IPS-18a (cell line): ENCODE measurements around the gene ABCA5.

Experiments
- H3K27ac ChIP-seq: one replicate; pipeline ENCODE4 v1.5.1; 2013; ENCODE audit warnings: low read length
- H3K27me3 ChIP-seq: one replicate; pipeline ENCODE4 v1.6.1; 2013; ENCODE audit warnings: mild to moderate bottlenecking, low read length; ENCODE audit not compliant: control insufficient read depth, insufficient read depth
- H3K36me3 ChIP-seq: one replicate; pipeline ENCODE4 v1.6.1; 2013; ENCODE audit warnings: low read depth, low read length; ENCODE audit not compliant: control insufficient read depth
- H3K4me1 ChIP-seq: one replicate; pipeline ENCODE4 v1.6.1; 2013; ENCODE audit warnings: low read depth, low read length; ENCODE audit not compliant: control insufficient read depth
- H3K4me3 ChIP-seq: one replicate; pipeline ENCODE4 v1.5.1; 2013; ENCODE audit warnings: low read length
- H3K9ac ChIP-seq: one replicate; pipeline ENCODE4 v1.6.1; 2013; ENCODE audit warnings: mild to moderate bottlenecking, low read length, moderate library complexity
- H3K9me3 ChIP-seq: one replicate; pipeline ENCODE4 v1.6.1; 2013; ENCODE audit warnings: low read depth, low read length; ENCODE audit not compliant: control insufficient read depth

ABCA5 gene

GRCh38 chr17:69327060-69327831 is at the start of gene ABCA5:
ABCA5 (minus strand) TSS chr17:69327133; CDS start chr17:69314415, 12,718 bp downstream.
- Histone ChIP-seq H3K9me3 (no peaks in the 10 kb centered on the region), H3K36me3 (no peaks in the 10 kb centered on the region), H3K9ac (peak within 1 kb of the TSS; percentile 56), H3K4me1 (peaks cover 15% of the 10 kb centered on the region), H3K27ac (no peak within 1 kb of the TSS), H3K27me3 (peaks cover 30% of the 10 kb centered on the region), H3K4me3 (peak within 1 kb of the TSS; percentile 79)

- H3K27ac ChIP-seq, result no peak overlapping the region
- no peaks in the 10 kb centered on the region for H3K4me1 ChIP-seq
- no peaks in the 10 kb centered on the region for H3K9me3 ChIP-seq
- H3K4me3 ChIP-seq, result no peak overlapping the region
- no peaks in the 10 kb centered on the region for H3K36me3 ChIP-seq
- H3K9ac ChIP-seq, result no peak overlapping the region
- H3K27me3 ChIP-seq, result no peaks in the 10 kb centered on the region
Measured at GRCh38 chr17:69375229-69375628, 48.3 kb upstream of the ABCA5 start.

DNA sequence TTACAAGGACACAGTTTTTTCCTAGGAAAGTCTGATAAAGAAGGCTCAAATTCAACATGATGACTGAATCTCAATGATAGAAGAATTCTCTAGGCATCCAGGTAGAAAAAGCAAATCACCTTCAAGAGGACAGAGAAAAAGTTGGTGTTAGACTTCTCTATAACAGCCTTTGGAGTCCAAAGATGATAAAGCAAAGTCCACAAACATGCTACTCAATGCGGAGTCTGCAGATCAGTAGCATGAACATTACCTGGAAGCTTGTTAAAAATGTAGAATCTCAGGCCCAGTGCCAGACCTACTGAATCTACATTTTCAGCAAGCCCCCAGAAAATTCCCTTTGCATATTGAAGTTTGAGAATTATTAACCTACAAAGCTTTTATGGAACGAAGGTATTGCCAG is 46.1 kb upstream of the ABCA5 start:
- Histone ChIP-seq H3K27ac (no peak overlapping the region), H3K9ac (no peak overlapping the region), H3K27me3 (no peaks in the 10 kb centered on the region), H3K9me3 (no peaks in the 10 kb centered on the region), H3K4me1 (no peaks in the 10 kb centered on the region), H3K4me3 (no peak overlapping the region), H3K36me3 (no peaks in the 10 kb centered on the region)

DNA sequence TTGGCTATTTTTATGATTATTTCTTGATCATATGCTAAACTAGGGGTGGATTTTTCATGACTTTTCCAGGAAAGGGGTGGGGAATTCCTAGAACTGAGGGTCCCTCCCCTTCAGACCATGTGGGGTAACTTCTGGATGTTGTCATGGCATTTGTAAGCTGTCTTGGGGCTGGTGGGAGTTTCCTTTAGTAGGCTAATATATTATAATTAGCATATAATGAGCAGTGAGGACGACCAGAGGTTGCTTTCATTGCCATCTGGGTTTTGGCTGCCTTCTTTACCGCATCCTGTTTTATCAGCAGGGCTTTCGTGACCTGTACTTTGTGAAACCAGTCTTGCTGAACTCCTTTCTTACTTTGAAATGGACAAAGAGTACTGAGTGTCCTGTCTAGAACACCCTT is 40.4 kb upstream of the ABCA5 start:
- H3K27ac ChIP-seq, result no peak overlapping the region
- H3K9me3 ChIP-seq, result no peaks in the 10 kb centered on the region
- H3K4me1 ChIP-seq, result no peaks in the 10 kb centered on the region
- H3K27me3 ChIP-seq, result no peaks in the 10 kb centered on the region
- H3K4me3 ChIP-seq, result no peak overlapping the region
- no peaks in the 10 kb centered on the region for H3K36me3 ChIP-seq
- H3K9ac ChIP-seq, result no peak overlapping the region

DNA sequence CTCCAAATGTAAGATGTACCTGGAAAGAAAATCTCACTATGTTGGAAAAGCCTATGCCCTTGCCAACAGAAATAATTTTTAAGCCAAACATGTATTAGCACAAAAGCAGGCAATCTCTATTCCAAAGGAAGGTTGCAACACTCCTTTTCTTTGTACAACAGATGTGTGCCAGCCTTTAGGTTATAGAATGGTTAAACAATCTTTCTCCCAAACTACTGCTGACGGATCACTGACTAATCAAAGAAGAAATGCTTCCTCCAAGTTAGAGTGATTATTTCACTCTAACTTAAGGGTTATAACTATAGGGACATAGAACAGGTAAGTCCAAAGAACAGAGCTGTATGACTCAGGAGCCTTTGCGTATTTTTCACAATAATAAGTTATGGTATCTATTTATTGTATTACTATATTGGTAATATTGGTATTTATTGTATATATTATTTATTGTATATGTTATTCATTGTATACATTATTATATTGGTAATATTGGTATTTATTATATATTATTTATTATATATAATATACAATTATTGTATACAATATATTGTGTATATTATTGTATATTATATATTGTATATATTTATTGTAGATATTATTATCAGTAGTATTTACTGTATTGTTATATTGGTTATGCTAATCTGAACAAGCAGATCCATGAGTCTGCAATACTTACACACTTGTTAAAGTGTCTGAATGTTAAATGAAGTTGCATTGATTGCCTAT is 36.7 kb upstream of the ABCA5 start:
- Histone ChIP-seq H3K4me3 (no peak overlapping the region), H3K9me3 (no peaks in the 10 kb centered on the region), H3K9ac (no peak overlapping the region), H3K27me3 (no peaks in the 10 kb centered on the region), H3K4me1 (no peaks in the 10 kb centered on the region), H3K27ac (no peak overlapping the region), H3K36me3 (no peaks in the 10 kb centered on the region)

DNA sequence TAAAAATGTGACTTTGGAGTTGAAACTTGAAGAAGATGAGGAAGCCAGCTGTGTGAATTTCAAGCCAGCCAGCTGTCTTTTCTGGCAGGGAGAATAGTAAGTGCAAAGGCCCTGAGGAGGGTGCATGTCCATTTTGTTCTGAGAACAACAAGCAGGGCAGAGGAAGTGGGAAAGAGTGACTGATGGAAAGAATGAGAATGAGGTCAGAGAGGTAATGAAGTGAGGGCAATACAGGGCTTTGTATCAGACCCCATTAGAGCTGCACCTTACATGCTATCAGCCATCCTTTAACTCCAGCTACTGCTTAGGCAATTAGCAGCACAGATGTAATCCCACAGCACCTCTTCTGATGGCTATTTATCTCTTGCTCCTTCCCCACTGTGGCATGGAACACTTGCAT is 34.2 kb upstream of the ABCA5 start:
- no peaks in the 10 kb centered on the region for H3K4me1 ChIP-seq
- H3K27ac ChIP-seq, result no peak overlapping the region
- no peaks in the 10 kb centered on the region for H3K27me3 ChIP-seq
- no peak overlapping the region for H3K9ac ChIP-seq
- no peaks in the 10 kb centered on the region for H3K36me3 ChIP-seq
- H3K9me3 ChIP-seq, result no peaks in the 10 kb centered on the region
- H3K4me3 ChIP-seq, result no peak overlapping the region

DNA sequence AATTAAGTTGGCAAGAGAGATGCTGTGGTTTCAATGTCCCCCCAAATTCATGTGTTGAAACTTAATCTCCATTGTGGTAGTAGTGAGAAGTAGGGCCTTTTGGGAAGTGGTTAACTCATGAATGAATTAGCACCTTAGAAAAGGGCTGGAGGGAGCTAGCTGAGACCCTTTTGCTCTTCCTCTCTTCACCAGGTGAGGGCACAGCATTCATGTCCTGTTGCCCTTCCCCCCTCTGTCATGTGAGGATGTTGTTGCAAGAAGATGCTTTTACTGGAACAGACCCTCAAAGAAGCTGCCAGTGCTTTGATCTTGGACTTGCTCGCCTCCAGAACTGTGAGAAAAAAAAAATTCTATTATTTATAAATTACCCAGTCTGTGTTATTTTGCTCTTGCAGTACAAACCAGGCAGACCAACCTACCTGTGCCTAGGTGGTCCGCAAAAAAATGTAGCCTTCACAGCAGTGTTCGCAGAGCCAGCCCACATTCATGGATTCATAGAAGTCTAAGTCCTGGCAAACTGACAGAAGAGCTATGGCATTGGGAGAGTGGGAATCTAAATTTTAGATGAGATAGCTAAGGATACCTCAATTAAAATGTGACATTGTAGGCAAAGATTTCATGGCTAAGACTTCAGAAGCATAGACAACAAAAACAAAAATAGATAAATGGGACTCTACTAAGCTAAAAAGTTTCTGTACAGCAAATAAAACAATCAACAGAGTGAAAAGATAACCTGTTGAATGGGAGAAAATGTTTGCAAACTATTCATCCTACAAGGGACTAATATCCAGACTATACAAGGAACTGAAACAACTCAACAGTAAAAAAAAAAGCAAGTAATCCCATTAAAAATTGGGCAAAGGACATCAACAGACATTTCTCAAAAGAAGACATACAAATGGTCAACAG is 32.0 kb upstream of the ABCA5 start:
- no peaks in the 10 kb centered on the region for H3K36me3 ChIP-seq
- no peaks in the 10 kb centered on the region for H3K27me3 ChIP-seq
- H3K9ac ChIP-seq, result no peak overlapping the region
- no peak overlapping the region for H3K4me3 ChIP-seq
- H3K4me1 ChIP-seq, result no peaks in the 10 kb centered on the region
- H3K27ac ChIP-seq, result no peak overlapping the region
- no peaks in the 10 kb centered on the region for H3K9me3 ChIP-seq

DNA sequence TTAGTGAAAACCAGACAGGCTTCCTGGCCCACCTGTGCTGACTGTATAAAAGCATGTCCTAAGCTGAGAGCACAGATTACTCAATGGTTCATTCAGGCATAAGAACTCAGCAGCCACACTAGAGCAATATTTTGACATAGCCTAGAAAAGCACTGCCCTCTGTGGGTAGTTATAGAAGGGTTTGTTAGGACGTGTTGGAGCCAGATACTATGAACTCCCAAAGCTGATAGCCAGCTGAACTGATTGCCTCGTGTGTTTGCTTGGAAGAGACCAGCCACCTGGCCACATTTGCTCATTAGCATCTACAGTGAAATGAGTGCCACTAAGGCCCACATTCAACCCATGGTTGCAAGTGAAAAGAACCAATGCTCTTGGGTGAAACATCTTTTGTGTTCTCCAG is 30.8 kb upstream of the ABCA5 start:
- no peak overlapping the region for H3K4me3 ChIP-seq
- H3K9me3 ChIP-seq, result no peaks in the 10 kb centered on the region
- H3K27me3 ChIP-seq, result no peaks in the 10 kb centered on the region
- H3K36me3 ChIP-seq, result no peaks in the 10 kb centered on the region
- H3K27ac ChIP-seq, result no peak overlapping the region
- H3K9ac ChIP-seq, result no peak overlapping the region
- H3K4me1 ChIP-seq, result no peaks in the 10 kb centered on the region

DNA sequence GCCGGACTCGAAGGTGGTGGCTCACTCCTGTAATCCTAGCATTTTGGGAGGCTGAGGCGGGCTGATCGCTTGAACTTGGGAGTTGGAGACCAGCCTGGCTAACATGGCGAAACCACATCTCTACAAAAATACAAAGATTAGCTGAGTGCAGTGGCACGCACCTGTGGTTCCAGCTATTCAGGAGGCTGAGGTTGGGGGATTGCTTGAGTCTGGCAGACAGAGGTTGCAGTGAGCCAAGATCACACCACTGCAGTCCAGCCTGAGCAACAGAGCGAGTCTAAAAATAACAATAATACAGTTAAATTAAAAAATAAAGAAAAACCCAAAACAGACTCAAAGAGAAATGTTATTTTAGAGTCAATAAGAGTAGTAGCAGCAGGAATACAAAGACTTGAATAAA is 29.7 kb upstream of the ABCA5 start:
- no peak overlapping the region for H3K9ac ChIP-seq
- H3K4me1 ChIP-seq, result no peaks in the 10 kb centered on the region
- H3K9me3 ChIP-seq, result no peaks in the 10 kb centered on the region

GRCh38 chr17:69350911-69351310 is 24.0 kb upstream of the ABCA5 start:
- no peaks in the 10 kb centered on the region for H3K36me3 ChIP-seq
- H3K4me3 ChIP-seq, result no peak overlapping the region
- no peak overlapping the region for H3K27ac ChIP-seq
- no peak overlapping the region for H3K9ac ChIP-seq
- no peaks in the 10 kb centered on the region for H3K9me3 ChIP-seq
- no peaks in the 10 kb centered on the region for H3K4me1 ChIP-seq
- H3K27me3 ChIP-seq, result no peaks in the 10 kb centered on the region

More for the DNA sequence above, 29.7 kb upstream of the ABCA5 start:
- Histone ChIP-seq H3K36me3 (no peaks in the 10 kb centered on the region), H3K27me3 (no peaks in the 10 kb centered on the region), H3K27ac (no peak overlapping the region), H3K4me3 (no peak overlapping the region)

DNA sequence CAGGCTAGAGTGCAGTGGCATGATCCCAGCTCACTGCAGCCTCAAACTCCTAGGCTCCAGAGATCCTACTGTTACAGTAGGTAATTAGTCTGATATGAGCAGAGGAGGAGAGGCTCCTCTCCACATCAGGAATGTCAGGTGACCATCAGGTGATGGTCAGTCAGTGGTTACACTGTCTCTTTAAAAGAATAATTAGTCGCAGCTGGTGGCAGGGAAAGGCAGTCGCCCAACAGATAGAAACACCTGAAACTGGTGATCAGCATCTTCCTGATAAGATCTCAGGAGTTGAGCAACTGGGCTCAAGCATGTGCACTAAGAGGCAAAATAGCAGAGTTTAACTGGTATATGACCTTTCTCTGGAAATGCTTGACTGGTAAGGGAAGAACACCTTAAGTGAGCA is 21.5 kb upstream of the ABCA5 start:
- no peak overlapping the region for H3K27ac ChIP-seq

More for the DNA sequence above, 21.5 kb upstream of the ABCA5 start:
- Histone ChIP-seq H3K9ac (no peak overlapping the region), H3K4me1 (peaks cover 2% of the 10 kb centered on the region), H3K9me3 (no peaks in the 10 kb centered on the region), H3K4me3 (no peak overlapping the region), H3K27me3 (no peaks in the 10 kb centered on the region), H3K36me3 (no peaks in the 10 kb centered on the region)
